ENCODE results near the gene CDH9. TPM values are rescaled to one million over a fixed set of nuclear protein-coding genes. Genes with fewer than 3 reads are reported as not detected.
"Not testable (repeated sequence)": the region's sequence is repeated elsewhere in the genome, so short reads cannot be mapped to it uniquely, and the experiment has no call there.

The CDH9 gene
- total RNA-seq, 6 experiments from 2014 or later = not detected

DNA sequence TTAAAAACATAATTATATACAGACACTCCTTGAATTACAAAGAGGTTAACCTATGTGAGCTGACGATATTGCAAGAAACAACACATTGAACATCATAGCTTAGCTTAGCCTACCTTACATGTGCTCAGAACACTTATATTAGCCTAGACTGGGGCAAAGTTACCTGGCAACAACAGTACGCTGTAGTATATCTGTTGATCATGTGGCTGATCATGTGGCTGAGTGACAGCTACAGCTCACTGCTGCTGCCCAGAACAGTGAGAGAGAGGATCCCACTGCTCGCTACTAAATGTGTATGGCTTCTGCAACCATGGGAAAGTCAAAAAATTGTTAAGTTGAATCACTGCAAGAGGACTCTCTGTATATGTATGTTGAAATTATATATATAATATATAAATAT is 169.9 kb downstream of the CDH9 start:
- intact Hi-C loops (cut with DNase I) = no loop called here
- DNase-seq (no peak), ATAC-seq (no peak)
- Histone ChIP-seq H3K36me3 (no peaks in the 10 kb centered on the region), H3K9me3 (no peaks in the 10 kb centered on the region), H3K4me1 (no peaks in the 10 kb centered on the region), H3K27ac (no peak overlapping the region), H3K4me3 (no peak overlapping the region), H3K27me3 (no peaks in the 10 kb centered on the region)
- TF ChIP-seq POLR2A (IDR thresholded peaks at IDR 0.05) = no peak
- TF ChIP-seq, protein P1, sequence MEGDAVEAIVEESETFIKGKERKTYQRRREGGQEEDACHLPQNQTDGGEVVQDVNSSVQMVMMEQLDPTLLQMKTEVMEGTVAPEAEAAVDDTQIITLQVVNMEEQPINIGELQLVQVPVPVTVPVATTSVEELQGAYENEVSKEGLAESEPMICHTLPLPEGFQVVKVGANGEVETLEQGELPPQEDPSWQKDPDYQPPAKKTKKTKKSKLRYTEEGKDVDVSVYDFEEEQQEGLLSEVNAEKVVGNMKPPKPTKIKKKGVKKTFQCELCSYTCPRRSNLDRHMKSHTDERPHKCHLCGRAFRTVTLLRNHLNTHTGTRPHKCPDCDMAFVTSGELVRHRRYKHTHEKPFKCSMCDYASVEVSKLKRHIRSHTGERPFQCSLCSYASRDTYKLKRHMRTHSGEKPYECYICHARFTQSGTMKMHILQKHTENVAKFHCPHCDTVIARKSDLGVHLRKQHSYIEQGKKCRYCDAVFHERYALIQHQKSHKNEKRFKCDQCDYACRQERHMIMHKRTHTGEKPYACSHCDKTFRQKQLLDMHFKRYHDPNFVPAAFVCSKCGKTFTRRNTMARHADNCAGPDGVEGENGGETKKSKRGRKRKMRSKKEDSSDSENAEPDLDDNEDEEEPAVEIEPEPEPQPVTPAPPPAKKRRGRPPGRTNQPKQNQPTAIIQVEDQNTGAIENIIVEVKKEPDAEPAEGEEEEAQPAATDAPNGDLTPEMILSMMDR (IDR thresholded peaks at IDR 0.05) = no peak
- 63% methylated on average over 3 of the region's 3 CpGs for WGBS (ENCODE audit: insufficient coverage, low coverage, low lambda C conversion rate, missing lambda C conversion rate)

DNA sequence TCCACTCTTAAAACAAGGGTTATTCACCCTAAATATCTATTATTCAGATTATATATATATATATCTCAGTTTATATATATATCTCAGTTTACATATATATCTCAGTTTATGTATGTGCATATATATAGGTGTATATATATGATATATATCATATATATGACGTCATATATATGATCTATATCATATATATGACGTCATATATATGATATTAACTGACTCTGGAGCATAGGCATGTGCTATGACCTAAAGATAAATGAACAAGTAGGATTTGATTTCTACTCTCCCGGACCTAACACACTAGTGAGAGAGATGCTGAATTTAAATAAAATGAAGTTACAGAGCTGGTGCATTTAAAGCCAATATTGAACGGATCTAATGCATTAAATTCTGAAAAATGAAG is 174.3 kb downstream of the CDH9 start:
- Histone ChIP-seq H3K27ac (no peak overlapping the region), H3K4me1 (no peaks in the 10 kb centered on the region), H3K27me3 (no peaks in the 10 kb centered on the region), H3K9me3 (no peaks in the 10 kb centered on the region), H3K4me3 (no peak overlapping the region), H3K36me3 (no peaks in the 10 kb centered on the region)
- DNase-seq (no peak), ATAC-seq (no peak)
- WGBS (ENCODE audit: insufficient coverage, low coverage, low lambda C conversion rate, missing lambda C conversion rate) = 31% methylated on average over 4 of the region's 4 CpGs
- intact Hi-C loops (cut with DNase I) = no loop called here
- no peak for TF ChIP-seq POLR2A (IDR thresholded peaks at IDR 0.05)
- TF ChIP-seq, protein P1 (IDR thresholded peaks at IDR 0.05) = no peak

DNA sequence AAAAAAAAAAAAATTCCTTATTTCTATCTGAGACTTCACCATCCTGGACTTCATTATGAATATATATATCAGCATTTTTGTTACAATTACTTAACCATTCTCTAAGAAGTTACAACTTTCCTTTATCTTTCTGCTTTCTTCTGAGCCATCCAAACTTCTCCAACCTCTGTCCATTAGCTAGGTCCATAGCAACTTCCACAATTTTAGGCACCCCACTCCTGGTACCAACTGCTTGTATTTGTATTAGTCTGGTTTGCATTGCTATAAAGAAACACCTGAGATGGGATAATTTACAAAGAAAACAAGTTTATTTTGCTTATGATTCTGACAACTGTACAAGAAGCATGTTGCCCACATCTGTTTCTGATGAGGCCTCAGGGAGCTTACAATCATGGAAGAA is 182.1 kb downstream of the CDH9 start:
- Histone ChIP-seq H3K4me1 (no peaks in the 10 kb centered on the region), H3K27me3 (no peaks in the 10 kb centered on the region), H3K27ac (no peak overlapping the region), H3K4me3 (no peak overlapping the region), H3K9me3 (no peaks in the 10 kb centered on the region), H3K36me3 (no peaks in the 10 kb centered on the region)
- DNase-seq (no peak), ATAC-seq (no peak)
- TF ChIP-seq, protein P1 (IDR thresholded peaks at IDR 0.05) = no peak
- no peak for TF ChIP-seq POLR2A (IDR thresholded peaks at IDR 0.05)
- intact Hi-C loops (cut with DNase I) = no loop called here

DNA sequence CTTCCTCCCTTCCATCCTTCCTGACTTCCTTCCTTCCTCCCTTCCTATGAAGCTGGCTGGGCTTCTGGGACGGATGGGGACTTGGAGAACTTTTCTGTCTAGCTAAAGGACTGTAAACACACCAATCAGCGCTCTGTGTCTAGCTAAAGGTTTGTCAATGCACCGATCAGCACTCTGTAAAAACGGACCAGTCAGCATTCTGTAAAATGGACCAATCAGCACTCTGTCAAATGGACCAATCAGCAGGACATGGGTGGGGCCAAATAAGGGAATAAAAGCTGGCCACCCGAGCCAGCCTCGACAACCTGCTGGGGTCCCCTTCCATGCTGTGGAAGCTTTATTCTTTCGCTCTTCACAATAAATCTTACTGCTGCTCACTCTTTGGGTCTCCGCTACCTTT is 185.9 kb downstream of the CDH9 start:
- H3K4me3 ChIP-seq; H3K9me3 ChIP-seq; DNase-seq; H3K27me3 ChIP-seq; H3K27ac ChIP-seq; ATAC-seq; H3K36me3 ChIP-seq; H3K4me1 ChIP-seq; intact Hi-C loops (cut with DNase I): not testable (repeated sequence)
- 57% methylated on average over 4 of the region's 8 CpGs for WGBS (ENCODE audit: insufficient coverage, low coverage, low lambda C conversion rate, missing lambda C conversion rate)

DNA sequence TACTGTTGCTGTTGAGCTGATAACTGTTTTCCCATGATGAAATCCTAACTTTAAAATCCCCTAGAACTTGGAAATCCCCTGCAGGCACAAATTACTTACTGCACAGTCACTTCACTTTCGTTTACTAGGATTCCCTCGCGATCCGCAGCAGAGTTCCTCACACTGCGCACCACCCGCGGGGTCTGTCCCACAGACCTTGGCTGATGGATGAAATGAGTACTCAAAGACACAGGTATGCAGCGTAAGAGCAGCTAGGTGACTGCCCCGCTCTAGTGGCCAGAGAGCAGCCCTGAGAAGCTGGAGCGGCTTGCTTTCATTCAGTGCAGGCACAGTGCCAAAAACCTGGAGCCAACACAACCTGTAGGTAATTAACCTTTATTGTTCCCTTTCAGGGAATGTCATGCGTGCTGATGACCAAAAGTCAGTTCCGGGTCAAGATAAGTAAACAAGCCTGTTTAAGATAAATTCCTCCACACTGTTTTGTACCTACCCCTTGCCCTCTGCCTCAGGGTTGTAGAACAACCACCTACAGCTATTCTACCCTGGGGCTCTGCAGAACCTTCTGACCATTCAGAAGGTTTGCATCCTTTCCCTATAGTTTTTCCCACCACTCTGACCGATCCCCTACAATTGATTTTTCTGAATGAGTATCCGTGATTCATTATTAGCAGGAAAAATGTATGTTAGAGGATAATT is 191.2 kb downstream of the CDH9 start:
- Histone ChIP-seq H3K36me3 (no peaks in the 10 kb centered on the region), H3K27me3 (no peaks in the 10 kb centered on the region), H3K4me1 (no peaks in the 10 kb centered on the region), H3K9me3 (no peaks in the 10 kb centered on the region), H3K4me3 (no peak overlapping the region), H3K27ac (no peak overlapping the region)
- ATAC-seq (no peak), DNase-seq (no peak)
- no peak for TF ChIP-seq POLR2A (IDR thresholded peaks at IDR 0.05)
- TF ChIP-seq, protein P1 (IDR thresholded peaks at IDR 0.05) = no peak
- 67% methylated on average over 12 of the region's 14 CpGs for WGBS (ENCODE audit: insufficient coverage, low coverage, low lambda C conversion rate, missing lambda C conversion rate)
- intact Hi-C loops (cut with DNase I) = no loop called here
